H1 (cell line): ENCODE measurements around the gene SIPA1L3.
"Not testable (repeated sequence)": the region's sequence is repeated elsewhere in the genome, so short reads cannot be mapped to it uniquely, and the experiment has no call there.

Experiments
- CBX5 ChIP-seq: fragments of 300-800, 300-1000 bp; sonication (generic); IDR thresholded peaks from 2 replicates; pipeline ENCODE4 v1.7.1; 2016; ENCODE audit warnings: antibody characterized with exemption, low read length, low read depth
- CREB1 ChIP-seq: IDR thresholded peaks from 2 replicates; pipeline ENCODE4 v1.6.1; 2012; ENCODE audit warnings: inconsistent platforms
- HDAC2 ChIP-seq, 2 experiments: fragments of 300-600 bp in 1 of 2; sonication (generic) in 1 of 2; IDR thresholded peaks; 2 replicates each; pipeline ENCODE4 v1.6.1; 2011 to 2012; ENCODE audit warnings: low read depth in 2 of 2, low read length in 2 of 2, mild to moderate bottlenecking in 2 of 2, moderate library complexity in 2 of 2, borderline replicate concordance in 1 of 2, inconsistent platforms in 1 of 2
- JUND ChIP-seq: IDR thresholded peaks from 2 replicates; pipeline ENCODE4 v1.6.1; 2011; ENCODE audit warnings: mild to moderate bottlenecking, improper control_type of control experiment, low read length
- POLR2A ChIP-seq, 2 experiments: IDR thresholded peaks; 1 replicate in 1 of 2; 2 replicates in 1 of 2; pipeline ENCODE4 v1.6.1; 2011; ENCODE audit warnings: low read depth in 2 of 2, low read length in 2 of 2, mild to moderate bottlenecking in 2 of 2; ENCODE audit errors: control extremely low read depth in 1 of 2
- POLR2AphosphoS5 ChIP-seq: IDR thresholded peaks from 2 replicates; pipeline ENCODE4 v1.6.1; 2011; ENCODE audit warnings: low read depth, low read length
- SP4 ChIP-seq: IDR thresholded peaks from 2 replicates; pipeline ENCODE4 v1.6.1; 2012; ENCODE audit warnings: low read length, inconsistent platforms

DNA sequence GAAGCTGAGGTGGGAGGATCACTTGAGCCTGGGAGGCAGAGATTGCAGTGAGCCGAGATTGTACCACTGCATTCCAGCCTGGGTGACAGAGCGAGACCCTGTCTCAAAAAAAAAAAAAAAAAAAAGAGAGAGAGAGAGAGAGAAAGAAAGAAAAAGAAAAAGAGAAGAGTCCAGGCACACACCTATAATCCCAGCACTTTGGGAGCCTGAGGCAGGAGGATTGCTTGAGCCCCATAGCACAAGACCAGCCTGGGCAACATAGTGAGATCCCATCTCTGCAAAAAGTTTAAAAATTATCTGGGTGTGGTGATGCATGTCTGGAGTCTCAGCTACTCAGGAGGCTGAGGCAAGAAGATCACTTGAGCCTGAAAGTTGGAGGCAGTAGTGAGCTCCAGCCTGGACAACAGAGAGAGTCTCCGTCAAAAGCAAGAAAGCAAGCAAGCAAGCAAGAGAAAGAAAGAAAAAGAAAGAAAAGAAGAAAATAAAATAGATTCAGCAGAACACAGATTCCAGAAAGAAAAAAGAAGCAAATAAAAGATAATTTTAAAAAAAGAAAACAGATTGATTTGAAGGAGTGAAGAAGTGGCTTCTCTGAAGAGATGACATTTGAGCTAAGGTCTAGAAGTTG is 323.6 kb downstream of the SIPA1L3 start:
- TF ChIP-seq HDAC2 (IDR thresholded peaks at IDR 0.05; ENCODE audit: borderline replicate concordance in 1 of 2, low read depth in 2 of 2, low read length in 2 of 2); POLR2AphosphoS5; JUND; POLR2A (IDR thresholded peaks at IDR 0.05; ENCODE audit: control extremely low read depth in 1 of 2, low read depth in 2 of 2, low read length in 2 of 2); CBX5; CREB1; SP4: not testable (repeated sequence)
